NCI-H82 treated with DMSO at 0.1 percent for 48 hours (cell line): Measurements from ENCODE around the gene LRMDA.

Experiments
- DNase-seq: peaks from one replicate; lab custom pipeline; 2025; ENCODE audit not compliant: unreplicated experiment; lab: John Stamatoyannopoulos, UW

LRMDA gene

DNA sequence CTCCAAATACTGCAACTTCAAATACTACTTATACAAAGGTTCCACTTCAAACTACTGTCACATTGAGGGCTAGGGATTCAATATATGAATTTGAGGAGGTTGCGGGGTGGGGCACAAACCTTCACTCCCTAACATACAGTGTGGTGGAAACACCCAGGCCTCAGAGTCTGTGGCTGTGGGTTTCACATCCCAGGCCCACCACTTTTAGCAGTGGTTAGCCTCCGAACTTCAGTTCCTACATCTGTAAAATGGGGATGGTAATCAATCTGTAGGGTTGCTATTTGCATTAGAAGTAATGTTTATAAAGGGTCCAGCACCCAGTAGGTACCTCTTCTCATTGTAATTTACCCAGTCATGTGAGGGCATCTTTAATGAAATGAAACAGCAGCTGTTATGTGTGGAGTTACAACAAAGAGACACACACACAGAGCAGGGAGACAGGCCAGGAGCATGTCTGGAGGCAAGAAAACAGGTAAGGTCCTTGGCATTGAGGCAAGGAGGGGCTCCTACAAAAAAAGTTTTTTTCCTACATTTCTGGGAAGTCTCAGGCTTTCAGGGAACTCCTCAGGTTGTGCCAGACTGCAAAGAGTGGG, 570.9 kb downstream of the LRMDA start:
- DNase-seq, result no peak

DNA sequence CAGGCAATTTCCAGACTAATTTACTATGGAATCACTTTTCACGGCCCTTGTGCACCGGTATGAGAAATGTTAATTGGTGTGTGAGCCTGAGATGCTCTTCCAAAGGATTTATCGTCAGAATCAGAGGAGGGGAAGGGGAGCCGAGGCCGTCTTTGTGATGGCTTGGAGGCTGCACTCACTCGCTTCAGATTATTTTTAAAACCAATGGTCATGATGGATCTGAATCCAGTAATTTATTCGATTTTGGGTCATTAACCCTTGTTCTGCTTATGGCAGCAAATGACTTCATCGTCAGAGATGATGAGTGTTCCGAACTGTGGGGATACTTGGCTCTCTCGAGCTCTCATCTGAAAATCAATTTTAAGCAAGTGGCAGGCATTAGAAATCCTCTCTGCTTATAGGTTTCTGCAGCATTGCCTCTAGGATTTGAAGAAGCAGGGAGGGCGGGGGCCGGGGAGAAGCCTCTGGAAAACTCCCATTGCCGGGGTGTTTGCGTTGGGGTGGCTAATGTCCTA, 576.3 kb downstream of the LRMDA start:
- DNase-seq, result no peak

DNA sequence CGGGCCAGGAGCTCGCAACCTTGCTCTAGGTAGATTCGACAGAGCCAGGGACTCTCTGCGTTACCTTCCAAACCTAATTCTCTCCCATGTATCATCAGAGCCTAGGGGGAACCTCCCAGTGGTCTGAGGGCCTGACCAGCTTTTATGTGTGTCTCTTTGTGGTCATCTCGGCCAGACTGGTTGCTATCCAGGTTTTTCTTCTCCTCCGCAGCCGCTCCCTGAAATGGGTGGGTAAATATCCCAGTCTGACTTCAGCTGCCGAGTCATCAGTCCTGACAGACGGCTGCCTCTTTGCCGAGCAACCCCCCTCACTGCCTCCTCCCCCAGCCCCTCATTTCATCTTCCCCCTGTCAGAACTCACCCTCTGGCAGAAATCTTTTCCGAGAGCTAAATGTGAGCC, 578.1 kb downstream of the LRMDA start:
- no peak for DNase-seq

DNA sequence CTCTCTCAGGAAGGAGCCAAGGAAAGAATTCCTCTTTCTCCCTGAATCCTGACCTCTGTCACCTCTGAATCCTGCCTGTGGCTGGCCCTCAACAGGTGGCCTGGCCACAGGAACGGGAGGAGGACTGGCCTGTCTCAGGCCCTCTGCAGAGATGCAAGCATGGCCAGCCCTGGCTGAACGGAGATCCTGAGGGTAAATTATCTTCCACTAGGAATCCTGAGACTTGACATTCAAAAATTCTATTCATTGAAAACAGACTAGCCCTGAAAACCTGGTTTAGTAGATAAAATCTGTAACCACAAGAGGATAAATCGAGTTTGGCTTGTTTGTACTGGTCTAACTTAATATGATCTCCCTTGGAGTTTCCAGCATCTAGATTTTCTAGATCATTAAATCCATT, 579.3 kb downstream of the LRMDA start:
- DNase-seq, result no peak

DNA sequence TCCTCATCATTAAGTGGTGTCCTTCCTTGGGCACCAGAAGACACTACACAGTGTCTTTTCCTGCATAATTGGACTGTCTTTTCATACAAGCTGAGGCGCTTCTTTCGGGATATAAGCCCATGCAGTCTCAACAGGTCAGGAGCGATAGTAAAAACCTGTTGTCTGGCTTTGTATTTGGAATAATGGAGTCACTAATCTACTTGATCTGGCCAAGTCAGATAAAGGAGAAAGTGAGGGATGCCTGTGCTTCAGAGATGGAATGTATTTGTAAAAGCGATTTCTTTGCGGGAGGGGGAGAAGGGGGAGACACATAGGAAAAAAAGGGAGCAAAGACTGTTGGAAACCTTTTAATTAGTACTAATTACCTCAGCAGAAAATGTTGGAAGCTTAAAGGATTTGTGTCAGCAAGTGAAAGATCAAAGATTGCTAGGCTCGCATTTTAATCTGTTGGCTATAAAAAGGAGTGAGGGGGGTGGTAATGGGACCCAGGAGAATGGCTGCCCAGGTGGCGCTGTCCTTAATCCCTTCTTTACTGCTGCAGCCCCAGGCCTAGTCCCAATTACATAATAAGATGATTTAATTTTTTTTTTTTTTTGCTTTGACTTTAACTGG, 581.4 kb downstream of the LRMDA start:
- peak; percentile 96 for DNase-seq

DNA sequence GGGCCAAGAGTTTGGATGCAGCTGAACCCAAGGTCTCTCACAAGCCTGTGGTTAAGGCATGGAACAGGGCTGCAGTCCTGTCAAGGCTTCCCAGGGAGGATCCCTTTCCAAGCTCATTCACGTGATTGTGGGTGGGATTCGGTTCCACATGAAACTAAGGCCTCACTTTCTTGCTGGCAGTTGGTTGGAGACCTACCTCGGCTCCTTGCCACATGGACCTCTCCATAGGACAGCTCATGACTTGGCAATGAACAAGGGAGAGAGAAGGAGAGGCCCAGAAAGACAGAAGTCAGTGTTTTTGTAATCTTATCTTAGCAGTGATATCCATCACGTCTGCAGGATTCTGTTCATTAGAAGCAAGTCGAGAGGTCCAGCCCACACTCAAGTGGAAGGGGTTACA, 583.8 kb downstream of the LRMDA start:
- DNase-seq, result no peak

DNA sequence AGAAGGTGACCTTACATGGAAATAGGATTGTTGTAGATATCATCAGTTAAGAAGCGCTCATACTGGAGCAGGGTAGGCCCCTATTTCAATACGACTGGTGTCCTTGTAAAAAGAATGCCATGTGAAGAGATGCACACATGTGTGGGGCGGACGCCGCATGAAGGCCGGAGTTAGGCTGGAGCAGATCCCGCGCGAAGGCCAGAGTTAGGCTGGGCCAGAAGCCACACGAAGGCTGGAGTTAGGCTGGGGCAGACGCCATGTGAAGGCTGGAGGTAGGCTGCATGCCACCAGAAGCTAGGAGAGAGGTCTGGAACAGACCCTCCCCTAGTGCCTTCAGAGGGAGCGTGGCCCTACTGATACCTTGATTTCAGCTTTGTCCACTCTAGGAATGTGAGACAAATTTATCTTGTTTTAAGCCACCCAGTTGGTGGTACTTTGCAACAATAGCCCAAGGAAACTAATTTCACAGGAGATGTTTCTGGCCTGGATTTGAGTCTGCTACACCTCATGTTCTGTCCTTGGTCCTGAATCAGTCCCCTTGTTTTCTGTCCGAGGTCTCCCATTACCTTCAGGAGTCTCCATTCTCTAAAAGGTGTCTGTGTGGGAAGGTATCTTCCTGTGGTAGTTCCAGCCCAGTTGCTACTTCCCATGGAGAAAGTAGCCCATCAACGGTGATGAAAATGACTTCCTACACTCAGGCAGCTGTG, 585.8 kb downstream of the LRMDA start:
- DNase-seq, result no peak

DNA sequence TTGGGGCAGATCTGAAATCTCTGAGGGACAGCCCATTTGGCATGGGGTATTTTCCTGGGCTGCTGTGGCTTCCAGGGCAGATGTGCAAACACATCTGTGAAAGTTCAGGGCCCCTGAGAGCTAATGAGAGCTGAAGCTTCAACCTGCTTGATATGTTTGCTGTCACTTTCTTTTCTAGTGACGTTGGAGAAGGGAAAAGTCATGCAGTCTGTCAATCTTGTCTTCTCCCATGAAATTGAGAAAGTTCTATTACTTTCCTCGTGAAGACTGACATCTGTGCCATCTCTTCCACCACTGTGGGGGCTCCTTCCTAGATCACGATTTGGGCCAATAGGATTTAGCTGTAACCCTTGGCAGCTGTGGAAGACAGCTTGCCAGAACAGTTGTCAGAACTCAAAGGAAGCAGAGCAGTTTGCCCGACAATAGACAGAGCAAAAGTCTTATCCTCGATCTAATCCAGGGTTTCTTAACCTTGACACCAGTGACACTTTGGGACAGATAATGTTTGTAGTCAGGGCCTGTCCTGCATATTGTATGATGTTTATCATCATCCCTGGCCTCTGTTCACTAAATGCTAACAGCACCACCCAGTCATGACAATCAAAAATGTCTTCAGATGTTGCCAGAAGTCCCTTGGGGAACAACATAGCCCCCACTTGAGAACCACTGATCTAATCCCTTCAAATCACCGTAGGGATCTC, 586.5 kb downstream of the LRMDA start:
- peak; percentile 60 for DNase-seq

DNA sequence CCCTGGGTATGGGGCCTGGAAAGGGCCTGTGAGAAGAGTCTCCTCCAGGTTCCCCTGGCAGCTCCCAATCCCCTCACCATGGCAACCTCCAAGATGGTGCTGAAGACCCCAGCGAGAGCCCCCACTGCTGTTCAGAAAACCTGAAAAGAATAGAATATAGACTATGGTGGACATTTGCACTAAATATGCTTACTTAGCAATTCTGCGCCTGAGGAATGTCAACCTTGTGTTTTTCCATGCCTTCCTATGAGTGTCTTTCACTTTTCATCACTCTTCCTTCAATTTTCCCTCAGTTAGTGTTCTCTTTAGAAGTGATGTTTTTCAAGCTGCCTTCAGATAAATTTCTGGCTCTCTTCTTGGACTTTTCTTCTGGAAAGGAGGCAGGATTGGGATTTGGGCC, 589.2 kb downstream of the LRMDA start:
- no peak for DNase-seq

DNA sequence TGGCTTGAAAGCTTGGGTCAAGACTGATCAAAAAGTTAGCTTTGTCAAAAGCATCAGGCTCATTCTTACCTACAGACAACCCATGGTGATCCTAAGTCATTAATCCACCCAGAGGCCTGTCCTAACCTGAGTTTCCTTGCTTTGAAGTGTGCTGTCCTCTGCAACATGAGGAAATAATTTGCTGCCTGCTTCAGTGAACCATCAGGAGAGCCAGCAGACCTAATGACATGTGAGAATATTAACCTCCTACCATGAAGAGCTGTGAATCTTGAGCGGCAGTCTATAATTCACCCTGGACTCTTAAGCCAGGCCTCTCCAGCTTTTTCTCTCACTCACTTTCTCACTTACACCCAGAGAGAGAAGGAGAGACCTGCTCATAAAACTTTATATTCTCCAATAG, 590.0 kb downstream of the LRMDA start:
- no peak for DNase-seq

DNA sequence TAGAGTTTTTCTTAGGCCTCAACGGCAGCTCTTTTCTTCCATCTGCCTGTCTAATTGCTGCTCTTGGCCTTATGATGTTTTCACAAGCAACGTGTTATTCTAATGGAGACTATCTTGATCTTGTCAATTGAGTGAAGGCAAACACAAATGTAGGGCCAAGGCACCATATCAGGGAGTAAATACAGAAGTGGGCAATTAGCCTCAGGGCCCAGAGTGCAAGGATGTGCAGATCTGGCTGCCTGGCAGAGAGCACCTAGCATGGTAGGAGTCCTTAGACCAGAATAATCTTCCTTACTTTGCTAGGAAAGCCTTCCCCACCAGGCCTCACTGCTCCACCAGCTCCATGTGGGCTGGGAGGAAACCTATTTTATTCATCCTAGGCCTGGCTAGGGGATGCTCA, 590.9 kb downstream of the LRMDA start:
- DNase-seq, result no peak

DNA sequence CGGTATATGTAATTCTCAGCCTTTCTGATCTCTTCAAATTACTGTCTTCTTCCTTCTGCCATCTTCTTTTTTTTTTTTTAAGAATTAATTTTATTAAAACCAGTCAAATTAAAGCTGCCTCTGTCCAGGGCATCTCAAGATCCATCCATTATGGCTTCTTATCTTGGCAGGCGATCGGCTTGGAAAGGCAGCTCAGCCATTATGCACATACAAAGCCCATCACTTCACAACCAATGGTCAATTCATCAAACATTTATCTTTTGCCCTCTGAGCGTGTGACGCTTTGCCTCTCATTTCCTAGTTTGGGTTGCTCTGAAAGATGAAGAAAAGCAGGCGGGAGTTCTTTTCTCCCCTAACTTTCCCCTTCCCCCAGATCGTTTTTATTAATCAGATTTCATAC, 591.6 kb downstream of the LRMDA start:
- no peak for DNase-seq

DNA sequence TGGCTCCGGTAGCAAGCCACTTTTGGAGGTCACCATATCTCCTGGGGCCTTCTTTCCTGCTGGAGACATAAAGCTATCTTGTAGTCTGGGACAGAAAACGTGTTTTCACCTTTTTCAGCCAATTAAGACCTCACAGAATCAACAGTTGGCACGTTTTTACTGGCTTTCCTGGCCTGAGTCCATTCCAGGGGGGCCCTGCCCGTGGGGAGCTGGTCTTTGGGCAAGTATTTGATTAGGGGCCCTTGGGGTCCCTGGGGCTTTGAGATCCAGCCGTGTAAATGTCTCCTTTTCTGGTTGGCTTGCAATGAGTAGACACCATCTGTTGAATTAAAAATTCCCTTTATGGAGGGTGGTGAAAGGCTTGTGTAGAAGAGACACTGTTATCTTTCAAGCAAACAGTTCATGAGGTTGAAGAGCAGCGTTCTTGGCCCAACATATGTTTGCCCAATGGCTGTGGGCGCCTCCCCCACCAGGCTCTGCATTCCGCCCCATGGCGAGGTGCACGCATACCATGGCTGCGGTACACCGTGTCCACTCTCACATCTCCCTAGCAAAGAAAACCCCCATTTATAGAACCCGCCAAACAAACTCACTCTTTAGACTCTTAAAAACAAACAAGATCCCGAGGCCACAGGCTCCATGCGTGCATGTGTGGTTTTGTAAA, 593.2 kb downstream of the LRMDA start:
- no peak for DNase-seq

DNA sequence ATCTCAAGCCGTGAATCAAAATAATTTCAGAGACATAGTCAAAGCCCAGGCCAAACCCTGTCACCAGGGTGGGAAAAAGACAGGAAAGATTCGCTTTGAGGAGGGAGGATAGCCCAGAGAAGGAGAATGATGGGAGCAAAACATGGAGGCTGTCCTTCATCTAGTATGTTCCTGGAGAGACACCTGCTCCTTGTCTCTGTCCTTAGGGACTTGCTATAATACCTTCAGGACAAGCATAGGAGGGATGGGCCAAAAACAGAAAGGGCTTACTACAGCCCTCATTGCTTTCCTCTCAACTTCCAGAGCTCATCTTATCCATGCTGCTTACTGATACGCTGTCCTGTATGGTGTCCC, 593.7 kb downstream of the LRMDA start:
- no peak for DNase-seq

DNA sequence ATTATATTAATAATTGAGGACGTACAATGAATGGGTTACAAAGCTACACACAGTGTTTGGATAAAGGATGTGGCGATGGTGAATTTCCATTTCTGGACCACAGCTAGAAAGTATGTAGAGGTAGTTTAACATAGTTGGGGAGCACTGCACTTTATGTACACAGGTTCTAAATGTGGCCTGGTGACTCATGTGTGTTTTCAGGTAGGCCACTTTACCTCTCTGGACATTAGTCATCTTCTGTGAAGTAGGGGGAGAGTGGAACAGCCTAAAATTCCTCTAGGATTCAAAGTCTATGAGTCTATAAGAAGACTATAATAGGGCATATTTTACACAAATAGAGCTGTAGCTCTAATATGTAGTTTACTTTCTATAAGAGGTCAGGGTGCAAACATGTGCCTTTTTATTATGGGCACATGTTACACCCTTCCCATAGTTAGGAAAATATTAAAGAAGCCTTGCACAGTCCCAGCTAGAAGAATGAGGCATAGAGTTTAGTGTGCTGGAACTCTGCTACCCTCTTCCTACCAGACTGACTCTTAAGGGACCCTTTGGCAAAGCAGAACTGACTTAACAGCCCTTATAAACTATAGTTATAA, 594.9 kb downstream of the LRMDA start:
- DNase-seq, result no peak

DNA sequence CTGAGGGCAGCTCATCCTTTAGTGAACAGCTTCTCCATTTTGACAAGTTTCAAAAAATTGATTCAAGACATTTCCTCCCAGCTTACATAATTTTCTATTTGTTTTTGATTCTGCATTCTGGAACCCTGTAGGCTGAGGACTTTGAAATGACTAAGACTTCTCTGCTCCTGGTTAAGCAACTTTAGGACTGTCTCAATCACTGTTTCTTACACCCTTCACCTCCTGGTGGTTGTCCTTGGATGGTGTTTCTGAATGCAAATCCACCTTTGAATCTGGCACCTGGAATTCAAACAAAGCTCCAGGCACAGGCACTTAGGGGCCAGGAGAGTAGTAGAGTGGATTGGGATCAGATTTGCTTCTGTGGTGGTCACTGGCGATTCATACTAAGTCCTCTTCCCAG, 595.5 kb downstream of the LRMDA start:
- DNase-seq, result no peak

DNA sequence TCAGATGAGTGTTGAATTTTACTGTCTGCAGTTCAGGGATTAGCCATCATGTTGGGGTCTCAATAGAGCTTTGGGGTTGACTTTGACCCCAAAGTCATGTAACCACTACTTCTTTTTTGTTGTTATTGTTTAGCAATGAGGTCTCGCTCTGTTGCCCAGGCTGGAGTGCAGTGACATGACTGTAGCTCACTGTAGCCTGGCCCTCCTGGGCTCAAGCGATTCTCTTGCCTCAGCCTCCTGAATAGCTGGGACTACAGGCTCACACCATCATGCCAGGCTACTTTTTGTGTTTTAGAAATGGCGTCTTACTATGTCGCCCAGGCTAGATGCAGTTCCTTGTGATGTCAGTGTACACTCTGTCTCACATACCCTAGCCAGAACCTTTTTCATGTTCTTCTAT, 598.4 kb downstream of the LRMDA start:
- DNase-seq, result no peak

DNA sequence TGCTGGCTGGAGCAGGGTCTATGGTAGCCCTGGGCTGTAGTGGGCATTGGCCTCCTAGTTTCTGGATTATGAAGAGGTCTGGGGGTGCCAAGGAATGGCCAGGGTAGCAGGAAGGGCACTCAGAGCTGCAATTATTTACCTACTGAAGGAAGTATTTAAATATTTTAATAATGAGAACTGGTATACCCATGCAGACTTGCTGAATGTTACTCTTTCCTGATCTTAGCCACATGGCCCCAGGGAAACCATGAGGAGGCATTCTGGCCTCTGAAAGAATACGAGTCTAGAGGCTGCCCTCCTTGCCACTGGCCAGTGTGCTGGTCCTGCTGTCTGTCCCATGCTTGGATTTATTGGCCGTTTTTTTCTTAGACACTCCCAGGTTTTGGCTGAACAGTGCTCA, 599.7 kb downstream of the LRMDA start:
- no peak for DNase-seq

DNA sequence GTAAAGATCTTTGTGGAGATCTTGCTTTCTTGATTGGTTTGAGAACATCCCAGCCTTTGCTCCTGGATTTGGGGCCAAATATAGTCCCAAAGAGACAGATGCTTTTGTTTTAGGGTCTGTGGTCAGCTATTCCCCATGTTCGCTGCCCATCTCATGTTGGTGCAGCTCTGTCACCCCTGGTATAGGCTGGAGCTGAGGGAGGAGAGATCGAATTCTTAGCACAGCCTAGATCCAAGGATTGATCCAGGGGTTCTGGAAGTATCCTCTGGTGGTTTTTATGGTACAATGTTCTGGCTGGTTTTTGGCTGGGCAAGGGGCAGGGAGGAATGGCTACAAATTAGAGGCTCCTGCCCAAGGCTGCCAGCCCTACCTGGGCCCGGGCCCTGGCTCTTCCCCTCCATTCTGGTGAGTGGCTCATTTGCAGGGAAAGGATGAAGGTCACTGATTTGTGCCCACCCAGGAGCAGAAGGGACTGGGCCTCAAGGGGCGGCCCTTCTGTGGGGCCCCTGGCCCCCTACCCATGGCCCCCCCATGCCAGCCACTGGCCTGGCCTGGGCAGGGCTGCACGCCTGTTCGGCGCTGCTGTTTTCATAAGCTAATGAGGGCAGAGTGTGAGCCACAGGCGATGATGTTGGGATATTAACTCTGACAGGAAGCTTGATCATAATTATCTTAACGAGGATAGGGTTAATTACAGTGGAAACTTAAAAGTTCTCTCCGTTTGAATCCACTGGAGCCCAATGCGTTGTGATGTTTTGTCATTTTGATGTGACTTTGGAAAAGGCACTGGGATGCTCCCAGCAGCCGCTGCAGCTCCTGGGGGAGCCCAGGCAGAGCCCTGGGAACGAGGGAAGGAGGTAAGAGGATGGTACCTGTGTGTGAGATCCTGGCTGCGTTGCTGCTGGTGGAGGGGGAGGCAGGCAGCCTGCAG, 600.6 kb downstream of the LRMDA start:
- no peak for DNase-seq

DNA sequence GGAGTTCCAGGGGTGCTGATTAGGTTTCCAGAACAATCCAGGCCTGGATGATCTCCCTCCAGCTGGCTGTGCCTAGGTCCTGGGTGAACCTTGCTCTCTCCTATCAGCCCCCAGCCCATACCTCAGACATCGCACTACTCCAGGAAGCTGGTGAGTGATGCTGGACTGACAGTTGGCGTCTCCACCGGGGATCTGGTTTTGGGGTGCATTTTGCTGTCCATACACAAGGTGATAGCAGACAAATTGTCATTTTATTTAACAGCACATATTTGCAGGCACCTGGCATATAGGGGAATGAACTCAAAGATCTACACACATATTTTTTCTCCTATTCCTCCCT, 601.2 kb downstream of the LRMDA start:
- no peak for DNase-seq
